CD4-positive, alpha-beta T cell (primary cell): ENCODE data around the gene PXMP2. TPM values are rescaled to one million over a fixed set of nuclear protein-coding genes. Genes with fewer than 3 reads are reported as not detected.
A peak's percentile ranks its signal among the peaks of the same experiment; 100 is the strongest.

Source experiments
- ATAC-seq: fragments of 200-7000 bp; cut with Tn5 transposase; one replicate; pipeline ENCODE4 v1.10.0; 2022; ENCODE audit warnings: mild to moderate bottlenecking; ENCODE audit not compliant: poor library complexity
- CTCF ChIA-PET: fragments of 350-600 bp; sonication (Branson Sonifier 250); formaldehyde crosslinking; loops from one replicate; lab custom pipeline; 2021; ENCODE audit warnings: antibody characterized with exemption, inconsistent platforms; lab: Charles Lee
- POLR2A ChIA-PET: fragments of 350-600 bp; sonication (Branson Sonifier 250); formaldehyde crosslinking; loops from one replicate; lab custom pipeline; 2021; ENCODE audit warnings: antibody characterized with exemption, inconsistent platforms; lab: Charles Lee
- DNase-seq, 14 experiments: peaks; one replicate each; pipeline ENCODE4 v3.0.0-alpha.2; 2013 to 2020; ENCODE audit warnings: mixed read lengths in 2 of 14
- H3K27ac ChIP-seq, 2 donors: one replicate each; pipeline versions ENCODE4 v1.5.1 to v1.7.0; 2013; ENCODE audit warnings: low read length in 2 of 2, low read depth in 1 of 2, mild to moderate bottlenecking in 1 of 2
- H3K27me3 ChIP-seq, 2 experiments: 1 replicate in 1 of 2; 2 replicates in 1 of 2; pipeline versions ENCODE4 v1.6.1 to v1.7.0; 2013; ENCODE audit warnings: low read length in 2 of 2, control low read depth in 1 of 2, mild to moderate bottlenecking in 1 of 2, moderate library complexity in 1 of 2; ENCODE audit not compliant: insufficient read depth in 2 of 2, control insufficient read depth in 1 of 2
- H3K36me3 ChIP-seq: one replicate; pipeline ENCODE4 v1.6.1; 2013; ENCODE audit warnings: low read length, control low read depth; ENCODE audit not compliant: insufficient read depth
- H3K4me1 ChIP-seq: one replicate; pipeline ENCODE4 v1.6.1; 2013; ENCODE audit warnings: low read length, control low read depth; ENCODE audit not compliant: insufficient read depth
- H3K4me3 ChIP-seq: one replicate; pipeline ENCODE4 v1.5.1; 2013; ENCODE audit warnings: mild to moderate bottlenecking, low read length, moderate library complexity
- H3K9me3 ChIP-seq, 2 experiments: 1 replicate in 1 of 2; 2 replicates in 1 of 2; pipeline versions ENCODE4 v1.6.1 to v1.7.0; 2013; ENCODE audit warnings: low read length in 2 of 2, mild to moderate bottlenecking in 2 of 2, control low read depth in 1 of 2, moderate library complexity in 1 of 2; ENCODE audit not compliant: control insufficient read depth in 1 of 2, insufficient read depth in 1 of 2
- H3K27ac Mint-ChIP-seq: one replicate; pipeline ENCODE4 v1.8.0; 2020; ENCODE audit warnings: mixed read lengths
- H3K27me3 Mint-ChIP-seq: one replicate; pipeline ENCODE4 v1.8.0; 2021; ENCODE audit warnings: mixed read lengths
- H3K36me3 Mint-ChIP-seq: one replicate; pipeline ENCODE4 v1.8.0; 2021; ENCODE audit warnings: low read depth, mixed read lengths
- H3K4me1 Mint-ChIP-seq: one replicate; pipeline ENCODE4 v1.8.0; 2021; ENCODE audit warnings: low read depth, mixed read lengths
- H3K4me3 Mint-ChIP-seq: one replicate; pipeline ENCODE4 v1.8.0; 2020; ENCODE audit warnings: mild to moderate bottlenecking, mixed read lengths
- H3K9me3 Mint-ChIP-seq: one replicate; pipeline ENCODE4 v1.8.0; 2020; ENCODE audit warnings: mixed read lengths
- intact Hi-C, 2 experiments: fragments of 100-400 bp; cut with DNase I in 1 of 2; cut with micrococcal nuclease in 1 of 2; formaldehyde crosslinking; loops; one replicate each; pipeline versions ENCODE4 v1.15.1 to v1.9.0; 2023 to 2025; cut with DNase I, micrococcal nuclease
- total RNA-seq, 174 experiments: library from RNA in 2 of 174; stranded (reverse) in 2 of 174; gene quantifications; one replicate each; pipeline ENCODE4 v1.2.3 and lab custom pipeline; 2021 to 2026
- TF ChIP-seq, protein P1 (sequence below): fragments of 200-600 bp; IDR thresholded peaks from one replicate; pipeline ENCODE4 v1.8.0; 2022; ENCODE audit warnings: antibody characterized with exemption, mild to moderate bottlenecking

PXMP2 gene
- total RNA-seq, 2 experiments from 2014 or later, result 2.1 to 2.6 TPM

DNA sequence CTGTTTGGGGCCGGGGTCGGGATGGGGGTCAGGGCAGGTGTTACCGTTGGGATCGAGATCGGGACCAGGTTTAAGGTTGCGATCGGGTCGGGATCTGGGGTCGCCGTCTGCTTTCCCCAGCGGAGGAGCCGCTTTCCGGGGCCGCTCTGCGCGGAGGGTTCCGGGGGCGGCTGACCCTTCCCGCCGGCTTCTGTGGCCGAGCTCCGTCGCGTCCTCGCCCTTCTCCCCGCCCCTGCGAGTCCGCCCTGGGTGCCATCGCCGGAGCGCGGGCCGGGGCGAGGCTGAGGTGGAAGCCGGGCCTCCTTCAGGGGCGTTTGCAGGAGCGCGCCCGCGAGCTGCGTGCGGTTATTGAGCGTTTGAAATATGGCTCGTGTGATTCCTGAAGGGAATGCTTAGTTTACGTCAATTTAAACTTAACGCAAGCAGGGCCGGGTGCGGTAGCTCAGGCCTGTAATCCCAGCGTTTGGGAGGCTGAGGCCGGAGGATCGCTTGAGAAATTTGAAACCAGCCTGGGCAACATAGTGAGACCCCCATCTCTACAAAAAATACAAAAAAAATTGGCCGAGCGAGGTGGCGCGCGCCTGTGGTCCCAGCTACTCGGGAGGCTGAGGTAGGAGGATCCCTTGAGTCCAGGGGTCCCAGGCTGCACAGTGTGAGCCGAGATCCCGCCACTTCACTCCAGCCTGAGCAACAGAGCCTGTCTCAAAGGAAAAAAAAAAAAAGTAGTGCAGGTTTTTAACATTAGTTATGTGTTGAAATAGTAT is 23.9 kb downstream of the PXMP2 start:
- H3K27ac Mint-ChIP-seq, result peak overlapping the region; percentile 69
- no peaks in the 10 kb centered on the region for H3K27me3 Mint-ChIP-seq
- Histone ChIP-seq H3K4me1 (peaks cover 34% of the 10 kb centered on the region), H3K27me3 (no peaks in the 10 kb centered on the region), H3K27ac (no peak overlapping the region), H3K4me3 (peak overlapping the region; percentile 65), H3K36me3 (peaks cover 19% of the 10 kb centered on the region), H3K9me3 (peaks cover 13 to 37% of the 10 kb centered on the region in 2 experiments)
- H3K4me3 Mint-ChIP-seq, result peak overlapping the region; percentile 83
- ChIA-PET CTCF (no interaction called here), POLR2A (interaction anchor here (1.0 to 1.9 kb wide), 8 partner anchors 10 to 223 kb away, joined by 3 to 9 read pairs (median 4); partner anchors contain the start of genes ANKLE2, CHFR and POLE)
- peaks cover 38% of the 10 kb centered on the region for H3K36me3 Mint-ChIP-seq
- TF ChIP-seq, protein P1, sequence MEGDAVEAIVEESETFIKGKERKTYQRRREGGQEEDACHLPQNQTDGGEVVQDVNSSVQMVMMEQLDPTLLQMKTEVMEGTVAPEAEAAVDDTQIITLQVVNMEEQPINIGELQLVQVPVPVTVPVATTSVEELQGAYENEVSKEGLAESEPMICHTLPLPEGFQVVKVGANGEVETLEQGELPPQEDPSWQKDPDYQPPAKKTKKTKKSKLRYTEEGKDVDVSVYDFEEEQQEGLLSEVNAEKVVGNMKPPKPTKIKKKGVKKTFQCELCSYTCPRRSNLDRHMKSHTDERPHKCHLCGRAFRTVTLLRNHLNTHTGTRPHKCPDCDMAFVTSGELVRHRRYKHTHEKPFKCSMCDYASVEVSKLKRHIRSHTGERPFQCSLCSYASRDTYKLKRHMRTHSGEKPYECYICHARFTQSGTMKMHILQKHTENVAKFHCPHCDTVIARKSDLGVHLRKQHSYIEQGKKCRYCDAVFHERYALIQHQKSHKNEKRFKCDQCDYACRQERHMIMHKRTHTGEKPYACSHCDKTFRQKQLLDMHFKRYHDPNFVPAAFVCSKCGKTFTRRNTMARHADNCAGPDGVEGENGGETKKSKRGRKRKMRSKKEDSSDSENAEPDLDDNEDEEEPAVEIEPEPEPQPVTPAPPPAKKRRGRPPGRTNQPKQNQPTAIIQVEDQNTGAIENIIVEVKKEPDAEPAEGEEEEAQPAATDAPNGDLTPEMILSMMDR, result no peak
- H3K9me3 Mint-ChIP-seq, result peaks cover 3% of the 10 kb centered on the region
- intact Hi-C loops, result loop anchor here in 1 of 2 experiments (1.0 to 10.0 kb wide), 4 partner anchors 49 to 324 kb away; partner anchors contain the start of genes GOLGA3 and ZNF84
- DNase-seq (peak in 9 of 14 experiments; percentile 5 to 50 (median 16)), ATAC-seq (no peak)
- H3K4me1 Mint-ChIP-seq, result peaks cover 16% of the 10 kb centered on the region

DNA sequence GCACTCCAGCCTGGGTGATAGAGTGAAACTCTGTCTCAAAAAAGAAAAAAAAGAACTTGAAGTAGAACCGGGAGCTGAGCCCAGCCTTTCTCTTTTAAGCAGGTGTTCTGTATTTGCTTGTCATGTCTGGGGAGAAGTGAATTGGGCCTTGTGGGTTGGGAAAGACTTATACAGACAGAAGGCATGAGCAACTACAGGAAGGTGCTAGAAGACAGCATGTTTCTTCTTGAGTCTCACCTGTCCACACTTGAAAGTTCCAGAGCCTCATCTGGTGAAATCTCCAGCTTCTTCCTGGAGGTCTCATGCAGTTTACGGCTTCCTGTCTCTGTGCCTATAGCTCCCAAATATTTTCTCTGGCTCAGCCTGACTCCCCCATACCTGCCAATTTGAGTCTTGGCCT is 25.7 kb downstream of the PXMP2 start:
- TF ChIP-seq, protein P1, result no peak
- Histone ChIP-seq H3K27me3 (no peaks in the 10 kb centered on the region), H3K9me3 (peaks cover 4 to 19% of the 10 kb centered on the region in 2 experiments), H3K27ac (no peak overlapping the region), H3K4me3 (no peak overlapping the region), H3K4me1 (peaks cover 34% of the 10 kb centered on the region), H3K36me3 (peaks cover 37% of the 10 kb centered on the region)
- ChIA-PET CTCF (no interaction called here), POLR2A (no interaction called here)
- ATAC-seq, result no peak
- intact Hi-C loops, result loop anchor here in 1 of 2 experiments (5.0 to 10.0 kb wide), 2 partner anchors 194 to 322 kb away; partner anchors contain the start of gene ZNF84
- Mint-ChIP-seq H3K36me3 (peaks cover 37% of the 10 kb centered on the region), H3K4me3 (peak overlapping the region; percentile 77), H3K27me3 (no peaks in the 10 kb centered on the region), H3K9me3 (peaks cover under 1% of the 10 kb centered on the region), H3K27ac (no peak overlapping the region), H3K4me1 (peaks cover 16% of the 10 kb centered on the region)
- DNase-seq, result no peak

DNA sequence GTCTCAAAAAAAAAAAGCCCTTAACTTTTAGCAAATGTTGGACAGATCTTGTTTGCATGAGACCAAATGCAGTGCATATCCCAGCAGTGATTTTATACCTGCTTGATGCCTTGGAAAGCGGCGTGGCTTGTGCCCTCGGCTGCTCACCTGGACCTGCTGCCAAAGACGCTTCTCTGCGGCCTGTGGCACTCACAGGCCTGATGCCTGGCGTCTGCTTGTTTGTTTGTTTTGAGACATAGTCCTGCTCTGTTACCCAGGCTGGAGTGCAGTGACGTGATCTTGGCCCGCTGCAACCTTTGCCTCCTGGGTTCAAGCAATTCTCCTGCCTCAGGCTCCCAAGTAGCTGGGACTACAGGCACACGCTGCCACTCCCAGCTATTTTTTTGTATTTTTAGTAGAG is 28.5 kb downstream of the PXMP2 start:
- no peaks in the 10 kb centered on the region for H3K27me3 Mint-ChIP-seq
- no peak overlapping the region for H3K4me3 Mint-ChIP-seq
- Histone ChIP-seq H3K4me1 (peaks cover 24% of the 10 kb centered on the region), H3K36me3 (peaks cover 58% of the 10 kb centered on the region), H3K4me3 (no peak overlapping the region), H3K27me3 (no peaks in the 10 kb centered on the region), H3K9me3 (no peaks in the 10 kb centered on the region), H3K27ac (no peak overlapping the region)
- peaks cover 47% of the 10 kb centered on the region for H3K36me3 Mint-ChIP-seq
- H3K4me1 Mint-ChIP-seq, result peaks cover 11% of the 10 kb centered on the region
- TF ChIP-seq, protein P1, result no peak
- no peak for ATAC-seq
- intact Hi-C loops, result loop anchor here in 1 of 2 experiments (10.0 kb wide), 1 partner anchor 319 kb away; the partner anchor contains the start of gene ZNF84
- no peak overlapping the region for H3K27ac Mint-ChIP-seq
- POLR2A ChIA-PET, result no interaction called here
- peak in 1 of 14 experiments; percentile 8 for DNase-seq
- CTCF ChIA-PET, result no interaction called here
- H3K9me3 Mint-ChIP-seq, result no peaks in the 10 kb centered on the region
